Hepatocyte (in vitro differentiated cells): ENCODE data around the gene SDK1. TPM values are rescaled to one million over a fixed set of nuclear protein-coding genes. Genes with fewer than 3 reads are reported as not detected.

Experiments
- DNase-seq: peaks from one replicate; pipeline ENCODE4 v3.0.0-alpha.2; 2016; ENCODE audit warnings: low spot score
- H2AFZ ChIP-seq: fragments of 200-600 bp; sonication (generic); 2 replicates; pipeline ENCODE4 v1.6.0; 2016; ENCODE audit warnings: antibody characterized with exemption, mild to moderate bottlenecking
- H3K27ac ChIP-seq: fragments of 200-600 bp; sonication (generic); 2 replicates; pipeline ENCODE4 v1.5.1; 2016; ENCODE audit warnings: mild to moderate bottlenecking
- H3K27me3 ChIP-seq: fragments of 200-600 bp; sonication (generic); 2 replicates; pipeline ENCODE4 v1.6.1; 2016
- H3K36me3 ChIP-seq: fragments of 200-600 bp; sonication (generic); replicated peaks from 2 replicates; pipeline ENCODE4 v1.5.1; 2016; ENCODE audit warnings: low read depth; ENCODE audit not compliant: insufficient read depth
- H3K4me1 ChIP-seq: fragments of 200-600 bp; sonication (generic); 2 replicates; pipeline ENCODE4 v1.5.1; 2016; ENCODE audit warnings: mild to moderate bottlenecking, moderate library complexity; ENCODE audit not compliant: insufficient read depth
- H3K4me2 ChIP-seq: fragments of 200-600 bp; sonication (generic); 2 replicates; pipeline ENCODE4 v1.6.0; 2016
- H3K4me3 ChIP-seq: fragments of 200-600 bp; sonication (generic); 2 replicates; pipeline ENCODE4 v1.5.1; 2016; ENCODE audit warnings: mild to moderate bottlenecking
- H3K79me2 ChIP-seq: fragments of 200-600 bp; sonication (generic); 2 replicates; pipeline ENCODE4 v1.6.0; 2017; ENCODE audit warnings: mild to moderate bottlenecking
- H3K9me2 ChIP-seq: fragments of 200-600 bp; sonication (generic); replicated peaks from 2 replicates; pipeline ENCODE4 v1.6.0; 2017; ENCODE audit warnings: mild to moderate bottlenecking; ENCODE audit not compliant: insufficient read depth
- H3K9me3 ChIP-seq: fragments of 200-600 bp; sonication (generic); 2 replicates; pipeline ENCODE4 v1.5.1; 2016; ENCODE audit warnings: low read depth, mild to moderate bottlenecking
- H4K20me1 ChIP-seq: fragments of 200-600 bp; sonication (generic); 2 replicates; pipeline ENCODE4 v1.6.0; 2016; ENCODE audit warnings: mild to moderate bottlenecking; ENCODE audit not compliant: insufficient read depth, poor library complexity, severe bottlenecking
- CTCF ChIP-seq: fragments of 200-600 bp; sonication (generic); IDR thresholded peaks from 2 replicates; pipeline ENCODE4 v1.5.1; 2016; ENCODE audit warnings: antibody characterized with exemption, mild to moderate bottlenecking; ENCODE audit not compliant: poor library complexity
- EZH2 ChIP-seq: fragments of 200-600 bp; sonication (generic); IDR thresholded peaks from 2 replicates; pipeline ENCODE4 v1.6.1; 2016; ENCODE audit warnings: antibody characterized with exemption, mild to moderate bottlenecking, borderline replicate concordance
- EZH2phosphoT487 ChIP-seq: fragments of 200-600 bp; sonication (generic); IDR thresholded peaks from one replicate; pipeline ENCODE4 v1.6.1; 2018; ENCODE audit warnings: antibody characterized with exemption, mild to moderate bottlenecking, low read depth, moderate library complexity; ENCODE audit not compliant: unreplicated experiment, severe bottlenecking
- WGBS: methylation state at CpG from one replicate; pipeline ENCODE4 v1.1.6; 2016; ENCODE audit warnings: low lambda C conversion rate; ENCODE audit errors: missing lambda C conversion rate; 5-methylcytosine and 5-hydroxymethylcytosine counted together
- polyA plus RNA-seq: library from polyadenylated mRNA; unstranded; fragments of >200 nt; fragmentation: Nextera tagmentation; extraction: Ambion mirVana; gene quantifications from 2 replicates; pipeline ENCODE4 v1.2.1, GENCODE V29; 2016
- total RNA-seq: library from RNA; depleted of rRNA; stranded (reverse); fragments of >200 nt; gene quantifications from 2 replicates; pipeline ENCODE4 v1.2.3, GENCODE V29; 2014

Gene SDK1
- total and polyA plus RNA-seq, 2 experiments from 2014 or later: 4.3 to 10.0 TPM

GRCh38 chr7:3649678-3650440 is 348.8 kb downstream of the SDK1 start:
- Histone ChIP-seq H3K4me3 (no peak overlapping the region), H3K9me3 (no peaks in the 10 kb centered on the region), H3K27ac (no peak overlapping the region), H3K27me3 (no peaks in the 10 kb centered on the region), H2AFZ (no peak overlapping the region), H3K4me1 (no peaks in the 10 kb centered on the region), H3K4me2 (no peak overlapping the region), H3K79me2 (no peaks in the 10 kb centered on the region), H4K20me1 (no peaks in the 10 kb centered on the region), H3K36me3 (no peaks in the 10 kb centered on the region), H3K9me2 (no peaks in the 10 kb centered on the region)
- WGBS: 90% methylated on average over 10 of the region's 10 CpGs
- no peak for TF ChIP-seq EZH2
- no peak for TF ChIP-seq CTCF
- no peak for TF ChIP-seq EZH2phosphoT487
- peak; percentile 7 for DNase-seq

GRCh38 chr7:3650844-3651243 is 349.8 kb downstream of the SDK1 start:
- H2AFZ ChIP-seq: no peak overlapping the region
- TF ChIP-seq EZH2phosphoT487: no peak
- TF ChIP-seq EZH2: no peak
- no peak for TF ChIP-seq CTCF
- no peaks in the 10 kb centered on the region for H3K9me2 ChIP-seq
- H3K4me2 ChIP-seq: no peak overlapping the region
- no peak for DNase-seq
- no peak overlapping the region for H3K27ac ChIP-seq
- no peak overlapping the region for H3K4me3 ChIP-seq
- no peaks in the 10 kb centered on the region for H3K9me3 ChIP-seq
- H3K4me1 ChIP-seq: no peaks in the 10 kb centered on the region
- no peaks in the 10 kb centered on the region for H4K20me1 ChIP-seq
- H3K79me2 ChIP-seq: no peaks in the 10 kb centered on the region
- no peaks in the 10 kb centered on the region for H3K27me3 ChIP-seq
- H3K36me3 ChIP-seq: no peaks in the 10 kb centered on the region
- WGBS: 93% methylated on average over 2 of the region's 2 CpGs

GRCh38 chr7:3655635-3656034 is 354.6 kb downstream of the SDK1 start:
- Histone ChIP-seq H3K9me3 (no peaks in the 10 kb centered on the region), H2AFZ (no peak overlapping the region), H4K20me1 (no peaks in the 10 kb centered on the region), H3K36me3 (no peaks in the 10 kb centered on the region), H3K4me3 (no peak overlapping the region), H3K9me2 (no peaks in the 10 kb centered on the region), H3K4me2 (no peak overlapping the region), H3K79me2 (no peaks in the 10 kb centered on the region), H3K27me3 (no peaks in the 10 kb centered on the region), H3K4me1 (no peaks in the 10 kb centered on the region), H3K27ac (no peak overlapping the region)
- no peak for DNase-seq
- 86% methylated on average over 7 of the region's 7 CpGs for whole genome bisulfite sequencing
- TF ChIP-seq EZH2: no peak
- no peak for TF ChIP-seq CTCF
- no peak for TF ChIP-seq EZH2phosphoT487
